GM12878 (cell line): ENCODE measurements around the gene ENOX1. TPM values are rescaled to one million over a fixed set of nuclear protein-coding genes. Genes with fewer than 3 reads are reported as not detected.

ENCODE experiments used
- ATAC-seq: fragments of 200-7000 bp; cut with Tn5 transposase; 3 replicates; pipeline ENCODE4 v1.9.1; 2020; ENCODE audit warnings: mild to moderate bottlenecking, moderate library complexity
- BruUV-seq: library from RNA; stranded (reverse); fragments of 400-500 nt; replicated peaks from 2 replicates; lab custom pipeline; 2021; lab: Mats Ljungman, UMichigan
- CTCF ChIA-PET: fragments of 300-600 bp; sonication (Branson Sonifier 250); formaldehyde crosslinking; extraction: SDS; loops from one replicate; lab custom pipeline; 2021; ENCODE audit warnings: inconsistent platforms; lab: Yijun Ruan, JAX
- POLR2A ChIA-PET: fragments of 350-600 bp; formaldehyde crosslinking; extraction: SDS; loops from one replicate; lab custom pipeline; 2021; ENCODE audit warnings: inconsistent platforms; lab: Charles Lee
- RAD21 ChIA-PET: fragments of 300-600 bp; sonication (Branson Sonifier 250); formaldehyde crosslinking; loops from one replicate; lab custom pipeline; 2023; ENCODE audit warnings: antibody characterized with exemption; ENCODE audit not compliant: unreplicated experiment; lab: Charles Lee
- SMC1A ChIA-PET: fragments of 300-600 bp; sonication (Branson Sonifier 250); formaldehyde crosslinking; loops from one replicate; lab custom pipeline; 2023; ENCODE audit not compliant: unreplicated experiment, uncharacterized antibody; lab: Charles Lee
- DNase-seq: peaks from one replicate; pipeline ENCODE4 v3.0.0-alpha.2; 2011; ENCODE audit warnings: low read depth, low spot score
- FAIRE-seq: peaks from 3 replicates; lab custom pipeline; 2011; peaks lifted over from hg19 to GRCh38; lab: Jason Lieb, UNC
- H2AFZ ChIP-seq: 2 replicates; pipeline ENCODE4 v1.6.0; 2011; ENCODE audit warnings: low read depth, low read length, control low read depth; ENCODE audit not compliant: control insufficient read depth
- H3K27ac ChIP-seq: 2 replicates; pipeline ENCODE4 v1.5.1; 2011; ENCODE audit warnings: control low read depth; ENCODE audit not compliant: control insufficient read depth, insufficient read depth
- H3K27me3 ChIP-seq, 2 experiments: replicated peaks in 1 of 2; 2 replicates each; pipeline versions ENCODE4 v1.6.0 to v1.6.1; 2011; ENCODE audit warnings: low read length in 1 of 2; ENCODE audit not compliant: control insufficient read depth in 2 of 2, insufficient read depth in 2 of 2
- H3K36me3 ChIP-seq, 2 experiments: 2 replicates each; pipeline ENCODE4 v1.5.1; 2011; ENCODE audit warnings: low read length in 1 of 2; ENCODE audit not compliant: control insufficient read depth in 2 of 2, insufficient read depth in 2 of 2
- H3K4me1 ChIP-seq: 2 replicates; pipeline ENCODE4 v1.6.1; 2011; ENCODE audit warnings: mild to moderate bottlenecking, low read length, moderate library complexity, mixed read lengths; ENCODE audit not compliant: control insufficient read depth, insufficient read depth
- H3K4me2 ChIP-seq: 2 replicates; pipeline ENCODE4 v1.6.0; 2011; ENCODE audit warnings: control low read depth; ENCODE audit not compliant: control insufficient read depth, insufficient read depth
- H3K4me3 ChIP-seq: fragments of 200-600 bp; sonication (generic); 2 replicates; pipeline ENCODE4 v1.5.1; 2016
- H3K79me2 ChIP-seq: 2 replicates; pipeline ENCODE4 v1.6.0; 2011; ENCODE audit warnings: low read length; ENCODE audit not compliant: control insufficient read depth, insufficient read depth
- H3K9ac ChIP-seq: 2 replicates; pipeline ENCODE4 v1.8.0; 2011; ENCODE audit warnings: low read length, control low read depth, mixed read lengths; ENCODE audit not compliant: control insufficient read depth, insufficient read depth
- H3K9me3 ChIP-seq: replicated peaks from 3 replicates; pipeline ENCODE4 v1.5.1; 2011; ENCODE audit warnings: mild to moderate bottlenecking, low read length; ENCODE audit not compliant: control insufficient read depth, insufficient read depth
- H4K20me1 ChIP-seq: 2 replicates; pipeline ENCODE4 v1.6.0; 2011; ENCODE audit not compliant: control insufficient read depth, insufficient read depth
- BCL11A ChIP-seq: IDR thresholded peaks from 2 replicates; pipeline ENCODE4 v1.6.1; 2011; ENCODE audit warnings: low read depth, low read length
- EZH2 ChIP-seq: IDR thresholded peaks from 2 replicates; pipeline ENCODE4 v1.6.1; 2012; ENCODE audit warnings: low read depth, mild to moderate bottlenecking, control low read depth, inconsistent platforms, low read length, borderline replicate concordance; ENCODE audit not compliant: control insufficient read depth
- JUND ChIP-seq: IDR thresholded peaks from 2 replicates; pipeline ENCODE4 v1.6.1; 2012; ENCODE audit warnings: low read depth, mild to moderate bottlenecking, low read length, improper control_type of control experiment, moderate library complexity
- KLF5 ChIP-seq: fragments of 450-650 bp; IDR thresholded peaks from 2 replicates; pipeline ENCODE4 v1.6.1; 2014; ENCODE audit warnings: mild to moderate bottlenecking; ENCODE audit not compliant: partially characterized antibody
- MTA3 ChIP-seq: IDR thresholded peaks from 2 replicates; pipeline ENCODE4 v1.6.1; 2012; ENCODE audit warnings: low read length, inconsistent platforms, borderline replicate concordance
- MYB ChIP-seq: fragments of 150-350 bp; IDR thresholded peaks from 2 replicates; pipeline ENCODE4 v1.6.1; 2014; ENCODE audit warnings: mild to moderate bottlenecking, low read depth, low read length, borderline replicate concordance
- NR2C1 ChIP-seq: fragments of 450-650 bp; IDR thresholded peaks from 2 replicates; pipeline ENCODE4 v1.6.1; 2017; ENCODE audit warnings: antibody characterized with exemption, mild to moderate bottlenecking, moderate library complexity
- RCOR1 ChIP-seq: conservative IDR thresholded peaks from 2 replicates; pipeline ENCODE4 v1.6.1; 2012; ENCODE audit warnings: low read depth, low read length, improper control_type of control experiment
- SIN3A ChIP-seq: IDR thresholded peaks from 2 replicates; pipeline ENCODE4 v1.6.1; 2012; ENCODE audit warnings: low read depth, low read length, improper control_type of control experiment
- TARDBP ChIP-seq: IDR thresholded peaks from 2 replicates; pipeline ENCODE4 v1.6.1; 2016; ENCODE audit warnings: borderline replicate concordance
- ZNF217 ChIP-seq: fragments of 450-650 bp; IDR thresholded peaks from 2 replicates; pipeline ENCODE4 v1.6.1; 2017; ENCODE audit warnings: antibody characterized with exemption, mild to moderate bottlenecking
- WGBS: methylation state at CpG from one replicate; pipeline ENCODE4 v1.1.6; 2016; ENCODE audit warnings: low lambda C conversion rate; ENCODE audit not compliant: insufficient replicate concordance, insufficient coverage; ENCODE audit errors: missing lambda C conversion rate; 5-methylcytosine and 5-hydroxymethylcytosine counted together
- in situ Hi-C: fragments of 300-500 bp; cut with MboI; formaldehyde crosslinking; loops from 9 replicates; pipeline ENCODE4 v1.14.3; 2018; ENCODE audit warnings: mixed read lengths
- intact Hi-C: fragments of 100-400 bp; cut with micrococcal nuclease; formaldehyde crosslinking; loops from one replicate; pipeline ENCODE4 v1.14.2; 2022; ENCODE audit not compliant: unreplicated experiment
- polyA plus RNA-seq, 11 experiments: library from polyadenylated mRNA; depleted of rRNA in 4 of 11; unstranded in 6 of 11; stranded (reverse) in 5 of 11; fragments of >200 nt; fragmentation: Nextera tagmentation in 4 of 11; fragmentation: Illumina TruSeq in 1 of 11; extraction: Ambion mirVana in 4 of 11; extraction: Trizol in 1 of 11; gene quantifications; 1 replicate in 1 of 11; 2 replicates in 10 of 11; pipeline versions ENCODE4 v1.2.1 to v1.2.3, GENCODE V29; 2011 to 2016; ENCODE audit warnings: inconsistent platforms in 2 of 11, missing spikeins in 2 of 11, low read depth in 1 of 11
- total RNA-seq, 4 experiments: library from RNA; depleted of rRNA in 3 of 4; stranded (reverse); fragments of >200 nt in 3 of 4; fragmentation: Illumina TruSeq in 1 of 4; extraction: Trizol in 1 of 4; gene quantifications; 2 replicates each; pipeline versions ENCODE4 v1.2.1 to v1.2.3, GENCODE V29; 2013 to 2021
- TF ChIP-seq, protein P1 (sequence below): IDR thresholded peaks from 2 replicates; pipeline ENCODE4 v1.6.1; 2012; ENCODE audit warnings: low read length, inconsistent platforms
- TF ChIP-seq, protein P2 (sequence below): fragments of 450-650 bp; IDR thresholded peaks from 2 replicates; pipeline ENCODE4 v1.6.1; 2017; ENCODE audit warnings: mild to moderate bottlenecking
- TF ChIP-seq, protein P3 (sequence below): IDR thresholded peaks from 2 replicates; pipeline ENCODE4 v1.6.1; 2012; ENCODE audit warnings: low read depth, low read length, improper control_type of control experiment
- TF ChIP-seq, protein P4 (sequence below), 3 experiments: IDR thresholded peaks in 2 of 3; conservative IDR thresholded peaks in 1 of 3; 2 replicates each; pipeline ENCODE4 v1.5.1; 2011; ENCODE audit warnings: low read depth in 3 of 3, low read length in 3 of 3, mild to moderate bottlenecking in 3 of 3, control low read depth in 2 of 3, moderate library complexity in 2 of 3, inconsistent platforms in 1 of 3, mixed read lengths in 1 of 3; ENCODE audit not compliant: control insufficient read depth in 2 of 3, insufficient read depth in 1 of 3; ENCODE audit errors: extremely low read depth in 1 of 3
- TF ChIP-seq, protein P5 (sequence below): fragments of 450-650 bp; IDR thresholded peaks from 2 replicates; pipeline ENCODE4 v1.6.1; 2017; ENCODE audit warnings: mild to moderate bottlenecking, moderate library complexity

The ENOX1 gene
- total and polyA plus RNA-seq, 10 of the 15 experiments (the other 5 are each of a cell fraction or from before 2014, with no cell fraction given) = 0.11 to 0.26 (median 0.15) TPM

DNA sequence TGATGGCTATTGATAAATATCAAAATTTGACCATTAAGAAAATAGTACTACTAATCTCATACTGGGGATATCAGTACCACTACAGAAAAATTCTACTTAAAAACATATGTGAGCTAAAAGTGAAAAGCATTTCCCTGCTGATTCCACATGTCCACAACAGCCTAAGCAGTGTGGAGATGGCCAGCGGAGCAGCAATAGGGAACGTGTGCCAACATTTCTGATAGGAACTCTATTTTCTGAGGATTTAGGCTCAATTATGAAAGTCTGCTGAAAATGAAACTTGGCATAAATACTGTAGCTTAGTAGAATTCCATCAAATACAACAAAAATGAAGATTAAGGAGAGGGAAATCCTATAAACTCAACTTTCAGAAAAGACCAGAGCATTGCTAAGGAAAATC is 311.6 kb downstream of the ENOX1 start:
- in situ Hi-C loops = no loop called here
- DNase-seq = no peak
- Histone ChIP-seq H3K4me3 (no peak overlapping the region), H4K20me1 (no peaks in the 10 kb centered on the region), H3K4me2 (no peak overlapping the region), H3K27me3 (no peaks in the 10 kb centered on the region), H2AFZ (no peak overlapping the region), H3K4me1 (no peaks in the 10 kb centered on the region), H3K9me3 (no peaks in the 10 kb centered on the region), H3K9ac (no peak overlapping the region), H3K27ac (no peak overlapping the region), H3K36me3 (no peaks in the 10 kb centered on the region), H3K79me2 (no peaks in the 10 kb centered on the region)
- intact Hi-C loops = no loop called here
- ChIA-PET RAD21 (no interaction called here), CTCF (interaction anchor here (1.0 kb wide), 1 partner anchor 535 kb away, joined by 3 read pairs; no protein-coding TSS in a partner anchor), SMC1A (no interaction called here), POLR2A (no interaction called here)
- 85% methylated on average over 2 of the region's 2 CpGs for WGBS
- FAIRE-seq = no peak
- no peak for ATAC-seq
- no TSS peak for BruUV-seq
- TF ChIP-seq MTA3 (no peak), KLF5 (no peak), RCOR1 (no peak), JUND (no peak), TARDBP (no peak), NR2C1 (no peak), BCL11A (no peak), EZH2 (no peak), SIN3A (no peak), ZNF217 (no peak), MYB (no peak)
- TF ChIP-seq, protein P1, sequence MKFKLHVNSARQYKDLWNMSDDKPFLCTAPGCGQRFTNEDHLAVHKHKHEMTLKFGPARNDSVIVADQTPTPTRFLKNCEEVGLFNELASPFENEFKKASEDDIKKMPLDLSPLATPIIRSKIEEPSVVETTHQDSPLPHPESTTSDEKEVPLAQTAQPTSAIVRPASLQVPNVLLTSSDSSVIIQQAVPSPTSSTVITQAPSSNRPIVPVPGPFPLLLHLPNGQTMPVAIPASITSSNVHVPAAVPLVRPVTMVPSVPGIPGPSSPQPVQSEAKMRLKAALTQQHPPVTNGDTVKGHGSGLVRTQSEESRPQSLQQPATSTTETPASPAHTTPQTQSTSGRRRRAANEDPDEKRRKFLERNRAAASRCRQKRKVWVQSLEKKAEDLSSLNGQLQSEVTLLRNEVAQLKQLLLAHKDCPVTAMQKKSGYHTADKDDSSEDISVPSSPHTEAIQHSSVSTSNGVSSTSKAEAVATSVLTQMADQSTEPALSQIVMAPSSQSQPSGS = no peak
- TF ChIP-seq, protein P2, sequence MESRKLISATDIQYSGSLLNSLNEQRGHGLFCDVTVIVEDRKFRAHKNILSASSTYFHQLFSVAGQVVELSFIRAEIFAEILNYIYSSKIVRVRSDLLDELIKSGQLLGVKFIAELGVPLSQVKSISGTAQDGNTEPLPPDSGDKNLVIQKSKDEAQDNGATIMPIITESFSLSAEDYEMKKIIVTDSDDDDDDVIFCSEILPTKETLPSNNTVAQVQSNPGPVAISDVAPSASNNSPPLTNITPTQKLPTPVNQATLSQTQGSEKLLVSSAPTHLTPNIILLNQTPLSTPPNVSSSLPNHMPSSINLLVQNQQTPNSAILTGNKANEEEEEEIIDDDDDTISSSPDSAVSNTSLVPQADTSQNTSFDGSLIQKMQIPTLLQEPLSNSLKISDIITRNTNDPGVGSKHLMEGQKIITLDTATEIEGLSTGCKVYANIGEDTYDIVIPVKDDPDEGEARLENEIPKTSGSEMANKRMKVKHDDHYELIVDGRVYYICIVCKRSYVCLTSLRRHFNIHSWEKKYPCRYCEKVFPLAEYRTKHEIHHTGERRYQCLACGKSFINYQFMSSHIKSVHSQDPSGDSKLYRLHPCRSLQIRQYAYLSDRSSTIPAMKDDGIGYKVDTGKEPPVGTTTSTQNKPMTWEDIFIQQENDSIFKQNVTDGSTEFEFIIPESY = no peak
- TF ChIP-seq, protein P3, sequence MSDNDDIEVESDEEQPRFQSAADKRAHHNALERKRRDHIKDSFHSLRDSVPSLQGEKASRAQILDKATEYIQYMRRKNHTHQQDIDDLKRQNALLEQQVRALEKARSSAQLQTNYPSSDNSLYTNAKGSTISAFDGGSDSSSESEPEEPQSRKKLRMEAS = no peak
- TF ChIP-seq, protein P4, sequence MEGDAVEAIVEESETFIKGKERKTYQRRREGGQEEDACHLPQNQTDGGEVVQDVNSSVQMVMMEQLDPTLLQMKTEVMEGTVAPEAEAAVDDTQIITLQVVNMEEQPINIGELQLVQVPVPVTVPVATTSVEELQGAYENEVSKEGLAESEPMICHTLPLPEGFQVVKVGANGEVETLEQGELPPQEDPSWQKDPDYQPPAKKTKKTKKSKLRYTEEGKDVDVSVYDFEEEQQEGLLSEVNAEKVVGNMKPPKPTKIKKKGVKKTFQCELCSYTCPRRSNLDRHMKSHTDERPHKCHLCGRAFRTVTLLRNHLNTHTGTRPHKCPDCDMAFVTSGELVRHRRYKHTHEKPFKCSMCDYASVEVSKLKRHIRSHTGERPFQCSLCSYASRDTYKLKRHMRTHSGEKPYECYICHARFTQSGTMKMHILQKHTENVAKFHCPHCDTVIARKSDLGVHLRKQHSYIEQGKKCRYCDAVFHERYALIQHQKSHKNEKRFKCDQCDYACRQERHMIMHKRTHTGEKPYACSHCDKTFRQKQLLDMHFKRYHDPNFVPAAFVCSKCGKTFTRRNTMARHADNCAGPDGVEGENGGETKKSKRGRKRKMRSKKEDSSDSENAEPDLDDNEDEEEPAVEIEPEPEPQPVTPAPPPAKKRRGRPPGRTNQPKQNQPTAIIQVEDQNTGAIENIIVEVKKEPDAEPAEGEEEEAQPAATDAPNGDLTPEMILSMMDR (IDR thresholded peaks at IDR 0.05 in 2 of 3, conservative IDR thresholded peaks at IDR 0.05 in 1 of 3; ENCODE audit: control insufficient read depth in 2 of 3, extremely low read depth in 1 of 3, insufficient read depth in 1 of 3, low read depth in 3 of 3, low read length in 3 of 3) = no peak
- TF ChIP-seq, protein P5, sequence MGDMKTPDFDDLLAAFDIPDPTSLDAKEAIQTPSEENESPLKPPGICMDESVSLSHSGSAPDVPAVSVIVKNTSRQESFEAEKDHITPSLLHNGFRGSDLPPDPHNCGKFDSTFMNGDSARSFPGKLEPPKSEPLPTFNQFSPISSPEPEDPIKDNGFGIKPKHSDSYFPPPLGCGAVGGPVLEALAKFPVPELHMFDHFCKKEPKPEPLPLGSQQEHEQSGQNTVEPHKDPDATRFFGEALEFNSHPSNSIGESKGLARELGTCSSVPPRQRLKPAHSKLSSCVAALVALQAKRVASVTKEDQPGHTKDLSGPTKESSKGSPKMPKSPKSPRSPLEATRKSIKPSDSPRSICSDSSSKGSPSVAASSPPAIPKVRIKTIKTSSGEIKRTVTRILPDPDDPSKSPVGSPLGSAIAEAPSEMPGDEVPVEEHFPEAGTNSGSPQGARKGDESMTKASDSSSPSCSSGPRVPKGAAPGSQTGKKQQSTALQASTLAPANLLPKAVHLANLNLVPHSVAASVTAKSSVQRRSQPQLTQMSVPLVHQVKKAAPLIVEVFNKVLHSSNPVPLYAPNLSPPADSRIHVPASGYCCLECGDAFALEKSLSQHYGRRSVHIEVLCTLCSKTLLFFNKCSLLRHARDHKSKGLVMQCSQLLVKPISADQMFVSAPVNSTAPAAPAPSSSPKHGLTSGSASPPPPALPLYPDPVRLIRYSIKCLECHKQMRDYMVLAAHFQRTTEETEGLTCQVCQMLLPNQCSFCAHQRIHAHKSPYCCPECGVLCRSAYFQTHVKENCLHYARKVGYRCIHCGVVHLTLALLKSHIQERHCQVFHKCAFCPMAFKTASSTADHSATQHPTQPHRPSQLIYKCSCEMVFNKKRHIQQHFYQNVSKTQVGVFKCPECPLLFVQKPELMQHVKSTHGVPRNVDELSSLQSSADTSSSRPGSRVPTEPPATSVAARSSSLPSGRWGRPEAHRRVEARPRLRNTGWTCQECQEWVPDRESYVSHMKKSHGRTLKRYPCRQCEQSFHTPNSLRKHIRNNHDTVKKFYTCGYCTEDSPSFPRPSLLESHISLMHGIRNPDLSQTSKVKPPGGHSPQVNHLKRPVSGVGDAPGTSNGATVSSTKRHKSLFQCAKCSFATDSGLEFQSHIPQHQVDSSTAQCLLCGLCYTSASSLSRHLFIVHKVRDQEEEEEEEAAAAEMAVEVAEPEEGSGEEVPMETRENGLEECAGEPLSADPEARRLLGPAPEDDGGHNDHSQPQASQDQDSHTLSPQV = no peak
